GM21737 (cell line): ENCODE measurements around the gene PRKX.
"Not testable (repeated sequence)": the region's sequence is repeated elsewhere in the genome, so short reads cannot be mapped to it uniquely, and the experiment has no call there.

ENCODE experiments used
- ATAC-seq: cut with Tn5 transposase; IDR thresholded peaks from one replicate; pipeline ENCODE4 v1.9.1; 2021; ENCODE audit warnings: mild to moderate bottlenecking, moderate library complexity; ENCODE audit not compliant: unreplicated experiment

The PRKX gene

GRCh38 chrX:3713225-3713936 is at the start of gene PRKX:
TSS of gene PRKX (minus strand) at chrX:3713649. CDS start at chrX:3713253, 396 bp downstream.
- peak; percentile 75 for ATAC-seq

DNA sequence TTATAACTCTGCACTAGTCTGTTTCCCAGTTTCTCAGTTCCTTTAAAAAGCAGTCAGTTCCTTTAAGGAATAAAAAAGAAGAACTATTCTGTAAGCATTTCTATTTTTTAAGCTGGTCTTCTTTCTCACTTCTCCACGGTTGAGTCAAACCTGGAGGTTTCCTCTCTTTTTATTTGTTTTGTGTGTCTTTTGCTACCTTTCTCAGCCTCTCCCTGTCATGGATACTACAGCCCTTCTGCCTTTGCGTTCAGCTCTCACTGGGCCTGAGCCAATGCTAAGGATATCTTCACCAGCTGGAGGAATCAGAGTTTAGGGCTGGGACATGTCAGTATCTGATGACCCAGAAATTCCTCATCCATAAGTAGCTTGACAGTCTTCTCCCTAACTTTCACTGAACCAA is 49.7 kb upstream of the PRKX start:
- no peak for ATAC-seq

- no peak for ATAC-seq
These were observed 44.1 kb upstream of the PRKX start for GRCh38 chrX:3757510-3758025.

DNA sequence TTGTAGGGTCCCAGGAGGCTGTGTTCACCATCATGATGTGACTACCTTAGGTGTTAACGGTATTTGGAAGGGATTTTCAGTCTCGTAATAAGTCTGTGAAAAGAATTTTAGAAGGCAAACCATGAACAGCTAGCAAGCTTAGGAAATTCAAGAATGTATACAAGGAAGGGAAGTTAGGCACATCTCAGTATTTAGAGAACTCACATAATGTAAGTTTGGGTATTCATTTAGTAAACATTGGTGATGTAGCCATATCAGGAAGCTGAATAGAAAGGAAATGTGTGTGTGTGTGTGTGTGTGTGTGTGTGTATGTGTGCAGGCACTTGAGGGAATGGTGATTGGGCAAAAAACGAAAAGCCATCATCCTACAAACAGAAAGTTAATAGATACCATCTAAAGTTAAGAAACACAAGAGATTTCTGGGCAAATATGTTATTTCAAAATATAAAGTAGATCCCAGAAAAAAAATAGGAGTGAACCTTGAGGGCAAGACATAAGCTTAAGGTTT is 34.7 kb upstream of the PRKX start:
- ATAC-seq: no peak

- no peak for ATAC-seq
These were observed 30.5 kb upstream of the PRKX start for GRCh38 chrX:3743801-3744439.

DNA sequence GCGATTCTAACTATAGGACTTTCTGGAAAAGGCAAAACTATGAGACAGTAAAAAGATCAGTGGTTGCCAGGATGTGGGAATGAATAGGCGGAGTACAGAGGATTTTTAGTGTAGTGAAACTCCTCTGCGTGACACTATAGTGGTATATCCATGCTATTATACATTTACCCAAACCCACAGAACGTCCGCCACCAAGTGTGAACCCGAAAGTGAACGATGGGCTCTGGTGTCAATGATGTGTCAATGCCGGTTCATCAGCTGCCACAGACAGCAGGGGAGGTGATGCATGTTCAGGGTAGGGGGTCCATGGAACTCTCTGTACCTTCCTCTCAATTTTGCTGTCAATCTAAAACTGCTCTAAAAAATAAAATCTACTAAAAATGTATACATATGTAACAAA is 27.5 kb upstream of the PRKX start:
- ATAC-seq: not testable (repeated sequence)

DNA sequence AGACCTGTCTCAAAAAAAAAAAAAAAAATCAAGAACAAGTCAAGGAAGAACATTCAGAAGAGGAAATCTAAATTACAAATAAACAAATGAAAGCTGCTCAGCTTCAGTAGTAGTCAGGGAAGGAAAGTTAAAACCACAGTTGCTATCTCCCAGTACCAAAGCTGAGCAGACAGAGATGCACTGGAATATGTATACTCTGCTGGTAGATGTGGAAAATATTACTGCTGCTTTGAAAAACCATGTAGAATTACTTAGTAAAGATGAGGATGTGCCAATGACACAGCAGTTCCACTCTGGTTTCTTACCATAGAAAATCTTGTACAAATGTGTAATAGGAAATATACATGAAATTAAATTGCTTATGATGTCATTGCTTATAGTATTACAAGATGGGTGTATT is 25.1 kb upstream of the PRKX start:
- ATAC-seq: no peak

- ATAC-seq: not testable (repeated sequence)
These were observed 23.1 kb upstream of the PRKX start for GRCh38 chrX:3736536-3736935.

- not testable (repeated sequence) for ATAC-seq
These were observed 22.4 kb upstream of the PRKX start for GRCh38 chrX:3735891-3736290.

DNA sequence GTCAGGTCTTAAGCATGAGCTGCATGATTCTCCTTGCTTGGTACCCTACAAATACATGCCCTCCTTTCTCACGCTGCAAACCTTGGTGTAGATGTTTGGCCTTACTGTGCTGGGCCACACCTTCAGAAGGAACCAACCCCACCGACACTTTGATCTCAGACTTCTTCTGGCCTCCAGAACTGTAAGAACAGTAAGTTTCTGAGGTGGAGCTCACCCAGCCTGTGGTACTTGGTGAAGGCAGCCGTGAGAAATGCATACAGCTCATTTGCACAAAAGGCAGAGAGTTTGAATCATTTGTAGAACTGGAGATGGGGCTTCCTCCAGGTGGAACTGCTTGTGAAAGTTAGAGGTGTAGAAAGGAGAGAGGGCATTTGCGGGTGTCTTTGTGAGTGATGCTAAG is 21.0 kb upstream of the PRKX start:
- ATAC-seq: not testable (repeated sequence)

- ATAC-seq: no peak
These were observed 19.6 kb upstream of the PRKX start for GRCh38 chrX:3733043-3733430.

GRCh38 chrX:3732326-3733042 is 19.0 kb upstream of the PRKX start:
- not testable (repeated sequence) for ATAC-seq

GRCh38 chrX:3728454-3728853 is 15.0 kb upstream of the PRKX start:
- no peak for ATAC-seq

DNA sequence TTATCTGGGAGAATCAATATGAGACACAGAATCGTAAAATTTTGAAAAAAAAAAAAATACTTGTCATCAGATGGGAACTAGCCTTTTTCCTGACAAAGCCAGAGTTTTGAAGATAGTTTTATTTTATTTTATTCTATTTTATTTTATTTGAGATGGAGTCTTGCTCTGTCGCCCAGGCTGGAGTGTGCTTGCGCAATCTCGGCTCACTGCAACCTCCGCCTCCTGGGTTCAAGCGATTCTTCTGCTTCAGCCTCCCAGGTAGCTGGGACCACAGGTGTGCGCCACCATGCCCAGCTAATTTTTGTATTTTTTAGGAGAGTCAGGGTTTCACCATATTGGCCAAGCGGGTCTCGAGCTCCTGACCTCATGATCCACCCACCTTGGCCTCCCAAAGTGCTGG is 10.0 kb upstream of the PRKX start:
- not testable (repeated sequence) for ATAC-seq

DNA sequence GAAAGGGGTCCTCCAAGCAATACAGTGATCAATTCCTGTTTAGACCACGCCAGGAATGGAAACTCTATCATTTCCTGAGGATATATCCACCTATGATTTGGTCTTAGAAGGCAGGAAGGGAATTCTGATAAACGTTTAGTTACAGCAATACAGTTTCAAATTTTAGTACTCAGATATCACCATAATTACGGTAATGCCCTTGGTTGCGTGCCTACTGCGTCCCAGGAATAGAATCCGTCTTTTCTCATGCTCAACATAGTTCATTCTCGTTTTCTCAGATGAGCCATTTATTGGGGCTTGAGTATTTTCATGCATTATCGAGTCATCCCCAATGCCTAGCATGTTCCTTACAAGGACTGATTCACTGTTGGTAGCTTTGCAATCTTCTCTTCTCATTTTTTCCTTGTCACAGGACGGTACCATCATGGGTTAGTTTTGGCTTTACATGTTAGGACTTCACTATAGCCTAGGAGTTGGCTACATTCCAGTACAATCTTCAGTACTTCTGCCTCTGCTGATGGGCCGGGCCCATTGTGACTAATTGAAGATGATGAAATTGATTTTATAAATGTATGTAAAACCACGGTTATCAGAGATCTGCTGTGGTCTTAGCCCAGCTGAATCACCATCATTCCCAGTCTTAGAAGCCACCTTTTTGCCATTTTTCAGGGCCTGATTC is 4.4 kb upstream of the PRKX start:
- no peak for ATAC-seq

DNA sequence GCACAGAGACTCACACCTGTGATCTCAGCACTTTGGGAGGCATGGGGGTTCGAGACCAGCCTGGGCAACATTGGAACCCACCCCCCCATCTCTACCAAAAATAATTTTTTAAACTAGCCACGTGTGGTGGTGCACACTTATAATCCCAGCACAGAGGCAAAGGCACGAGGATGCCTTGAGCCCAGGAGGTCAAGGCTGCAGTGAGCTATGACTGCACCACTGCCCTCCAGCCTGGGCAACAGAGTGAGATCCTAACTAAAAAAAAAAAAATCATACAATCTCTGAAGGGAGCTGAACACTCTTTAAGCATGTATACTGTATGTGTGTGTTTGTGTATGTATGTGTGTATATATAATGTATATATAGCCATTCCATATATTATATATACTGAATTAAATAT is 2.5 kb upstream of the PRKX start:
- ATAC-seq: no peak

GRCh38 chrX:3714706-3715479 is 1.4 kb upstream of the PRKX start:
- ATAC-seq: not testable (repeated sequence)

GRCh38 chrX:3713937-3714434 is 537 bp upstream of the PRKX start:
- no peak for ATAC-seq

- peak; percentile 12 for ATAC-seq
These were observed 602 bp downstream of the PRKX start for GRCh38 chrX:3712870-3713224.
